HepG2 (cell line): ENCODE measurements around the gene C2. TPM values are rescaled to one million over a fixed set of nuclear protein-coding genes. Genes with fewer than 3 reads are reported as not detected.

ENCODE experiments used
- CENPT ChIP-seq: sonication (generic); formaldehyde crosslinking; IDR thresholded peaks from 2 replicates; pipeline ENCODE4 v1.8.0; 2022; ENCODE audit warnings: low read depth, mild to moderate bottlenecking, moderate library complexity, missing genetic modification reagents
- GTF3A ChIP-seq: sonication (generic); formaldehyde crosslinking; conservative IDR thresholded peaks from 2 replicates; pipeline ENCODE4 v1.4.0; 2020; ENCODE audit warnings: mild to moderate bottlenecking, missing genetic modification reagents
- IKZF5 ChIP-seq: IDR thresholded peaks from 2 replicates; pipeline ENCODE4 v1.6.1; 2018; ENCODE audit warnings: missing genetic modification reagents, mild to moderate bottlenecking, missing compliant biosample characterization
- KLF11 ChIP-seq: IDR thresholded peaks from 2 replicates; pipeline ENCODE4 v1.6.1; 2016; ENCODE audit warnings: missing compliant biosample characterization
- MXD1 ChIP-seq: sonication (generic); formaldehyde crosslinking; IDR thresholded peaks from 2 replicates; pipeline ENCODE4 v1.4.0; 2020; ENCODE audit warnings: mild to moderate bottlenecking, missing genetic modification reagents
- NKX3-1 ChIP-seq: sonication (generic); formaldehyde crosslinking; IDR thresholded peaks from 2 replicates; pipeline ENCODE4 v1.5.0; 2020; ENCODE audit warnings: missing genetic modification reagents
- PHF5A ChIP-seq: IDR thresholded peaks from one replicate; pipeline ENCODE4 v1.6.1; 2018; ENCODE audit warnings: low read depth, missing genetic modification reagents; ENCODE audit not compliant: unreplicated experiment
- RAD21 ChIP-seq: fragments of 450-650 bp; formaldehyde crosslinking; IDR thresholded peaks from 2 replicates; pipeline ENCODE4 v1.5.0; 2020; ENCODE audit warnings: mild to moderate bottlenecking
- ZFAT ChIP-seq: sonication (generic); formaldehyde crosslinking; conservative IDR thresholded peaks from 2 replicates; pipeline ENCODE4 v1.8.1; 2023; ENCODE audit warnings: missing genetic modification reagents, inconsistent platforms
- ZNF407 ChIP-seq: sonication (generic); formaldehyde crosslinking; IDR thresholded peaks from one replicate; pipeline ENCODE4 v1.5.1; 2020; ENCODE audit warnings: mild to moderate bottlenecking, missing genetic modification reagents; ENCODE audit errors: not compliant biosample characterization
- ZNF496 ChIP-seq: sonication (generic); formaldehyde crosslinking; IDR thresholded peaks from 2 replicates; pipeline ENCODE4 v1.8.1; 2023; ENCODE audit warnings: mild to moderate bottlenecking, moderate library complexity, missing genetic modification reagents; ENCODE audit not compliant: insufficient replicate concordance
- ZNF670 ChIP-seq: sonication (generic); formaldehyde crosslinking; IDR thresholded peaks from 2 replicates; pipeline ENCODE4 v1.8.0; 2022; ENCODE audit warnings: mild to moderate bottlenecking, missing genetic modification reagents, borderline replicate concordance
- polyA plus RNA-seq, 8 experiments: library from polyadenylated mRNA; depleted of rRNA in 3 of 8; stranded (reverse) in 7 of 8; unstranded in 1 of 8; fragments of >200 nt; fragmentation: Illumina TruSeq in 4 of 8; extraction: Trizol in 4 of 8; gene quantifications; 2 replicates each; pipeline versions ENCODE4 v1.2.1 to v1.2.3, GENCODE V29; 2011 to 2016; ENCODE audit warnings: low read depth in 4 of 8, missing spikeins in 1 of 8, mixed read lengths in 1 of 8; ENCODE audit not compliant: insufficient read depth in 1 of 8
- total RNA-seq, 5 experiments: library from RNA; depleted of rRNA; stranded (reverse); fragments of >200 nt; fragmentation: Illumina TruSeq; extraction: Trizol; gene quantifications; 2 replicates each; pipeline ENCODE4 v1.2.3, GENCODE V29; 2016; ENCODE audit warnings: low read depth in 1 of 5
- TF ChIP-seq, protein P1 (sequence below): sonication (generic); formaldehyde crosslinking; IDR thresholded peaks from 2 replicates; pipeline ENCODE4 v1.4.0; 2020; ENCODE audit warnings: missing genetic modification reagents, mild to moderate bottlenecking, borderline replicate concordance
- TF ChIP-seq, protein P2 (sequence below): sonication (generic); formaldehyde crosslinking; IDR thresholded peaks from 2 replicates; pipeline ENCODE4 v1.5.0; 2020; ENCODE audit warnings: mild to moderate bottlenecking, missing genetic modification reagents

The C2 gene
- total and polyA plus RNA-seq, 2 of the 13 experiments (the other 11 are each of a cell fraction or from before 2014, with no cell fraction given) = 165 to 307 TPM

GRCh38 chr6:31927242-31927862, at the start of gene C2 (continued):
- TF ChIP-seq GTF3A = no peak
- no peak for TF ChIP-seq NKX3-1 (CRISPR knock-in tag)
- peak; percentile 95 for TF ChIP-seq PHF5A (CRISPR knock-in tag)
- TF ChIP-seq, protein P1, sequence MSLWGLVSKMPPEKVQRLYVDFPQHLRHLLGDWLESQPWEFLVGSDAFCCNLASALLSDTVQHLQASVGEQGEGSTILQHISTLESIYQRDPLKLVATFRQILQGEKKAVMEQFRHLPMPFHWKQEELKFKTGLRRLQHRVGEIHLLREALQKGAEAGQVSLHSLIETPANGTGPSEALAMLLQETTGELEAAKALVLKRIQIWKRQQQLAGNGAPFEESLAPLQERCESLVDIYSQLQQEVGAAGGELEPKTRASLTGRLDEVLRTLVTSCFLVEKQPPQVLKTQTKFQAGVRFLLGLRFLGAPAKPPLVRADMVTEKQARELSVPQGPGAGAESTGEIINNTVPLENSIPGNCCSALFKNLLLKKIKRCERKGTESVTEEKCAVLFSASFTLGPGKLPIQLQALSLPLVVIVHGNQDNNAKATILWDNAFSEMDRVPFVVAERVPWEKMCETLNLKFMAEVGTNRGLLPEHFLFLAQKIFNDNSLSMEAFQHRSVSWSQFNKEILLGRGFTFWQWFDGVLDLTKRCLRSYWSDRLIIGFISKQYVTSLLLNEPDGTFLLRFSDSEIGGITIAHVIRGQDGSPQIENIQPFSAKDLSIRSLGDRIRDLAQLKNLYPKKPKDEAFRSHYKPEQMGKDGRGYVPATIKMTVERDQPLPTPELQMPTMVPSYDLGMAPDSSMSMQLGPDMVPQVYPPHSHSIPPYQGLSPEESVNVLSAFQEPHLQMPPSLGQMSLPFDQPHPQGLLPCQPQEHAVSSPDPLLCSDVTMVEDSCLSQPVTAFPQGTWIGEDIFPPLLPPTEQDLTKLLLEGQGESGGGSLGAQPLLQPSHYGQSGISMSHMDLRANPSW (CRISPR knock-in tag) = peak; percentile 74; the same call in 1 of the 2 replicates
- TF ChIP-seq CENPT (CRISPR knock-in tag) = no peak
- no peak for TF ChIP-seq ZNF496 (CRISPR knock-in tag)
- TF ChIP-seq MXD1 (CRISPR knock-in tag) = no peak
- TF ChIP-seq IKZF5 = peak; percentile 96
- no peak for TF ChIP-seq RAD21
- no peak for TF ChIP-seq ZFAT (CRISPR knock-in tag)
- TF ChIP-seq ZNF407 (CRISPR knock-in tag) = no peak
- peak; percentile 54; the same call in 1 of the 2 replicates for TF ChIP-seq KLF11 (CRISPR knock-in tag)
- TF ChIP-seq, protein P2, sequence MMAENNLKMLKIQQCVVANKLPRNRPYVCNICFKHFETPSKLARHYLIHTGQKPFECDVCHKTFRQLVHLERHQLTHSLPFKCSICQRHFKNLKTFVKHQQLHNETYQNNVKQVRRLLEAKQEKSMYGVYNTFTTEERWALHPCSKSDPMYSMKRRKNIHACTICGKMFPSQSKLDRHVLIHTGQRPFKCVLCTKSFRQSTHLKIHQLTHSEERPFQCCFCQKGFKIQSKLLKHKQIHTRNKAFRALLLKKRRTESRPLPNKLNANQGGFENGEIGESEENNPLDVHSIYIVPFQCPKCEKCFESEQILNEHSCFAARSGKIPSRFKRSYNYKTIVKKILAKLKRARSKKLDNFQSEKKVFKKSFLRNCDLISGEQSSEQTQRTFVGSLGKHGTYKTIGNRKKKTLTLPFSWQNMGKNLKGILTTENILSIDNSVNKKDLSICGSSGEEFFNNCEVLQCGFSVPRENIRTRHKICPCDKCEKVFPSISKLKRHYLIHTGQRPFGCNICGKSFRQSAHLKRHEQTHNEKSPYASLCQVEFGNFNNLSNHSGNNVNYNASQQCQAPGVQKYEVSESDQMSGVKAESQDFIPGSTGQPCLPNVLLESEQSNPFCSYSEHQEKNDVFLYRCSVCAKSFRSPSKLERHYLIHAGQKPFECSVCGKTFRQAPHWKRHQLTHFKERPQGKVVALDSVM = peak; percentile 69
- TF ChIP-seq ZNF670 = 0 out of 2 replicates have a peak, but pooled peaks have one; percentile 75
